ENCODE results near the gene GPSM3.
"Not testable (repeated sequence)": the region's sequence is repeated elsewhere in the genome, so short reads cannot be mapped to it uniquely, and the experiment has no call there.

Gene GPSM3

DNA sequence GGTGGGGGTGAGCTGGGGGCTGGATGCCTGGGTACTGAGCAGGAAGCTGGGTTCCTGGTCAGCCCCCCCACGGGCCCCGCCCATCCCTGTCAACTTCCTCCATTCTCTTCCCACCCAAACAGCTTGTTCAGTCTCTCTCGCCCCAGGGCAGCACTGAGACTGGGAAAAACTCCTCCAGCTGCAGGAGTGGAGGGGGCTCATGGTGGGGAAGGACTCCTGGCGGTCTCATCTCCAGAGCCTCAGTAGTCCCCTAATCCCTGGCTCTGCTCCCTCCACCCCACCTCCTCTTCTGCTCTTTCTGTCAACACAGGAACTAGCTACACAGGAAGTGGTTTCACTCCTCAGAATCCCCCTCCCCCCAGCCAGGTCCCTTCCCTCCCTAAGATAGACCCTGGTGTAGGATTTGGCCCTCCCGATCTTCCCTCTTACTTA lies at the start of gene GPSM3:
Gene GPSM3, minus strand, starts transcription at position 36 of the 432 bp plus-strand sequence. CDS start 130 bp downstream, outside the sequence.
- no peak for DNase-seq (ENCODE audit: low read depth)

- DNase-seq (ENCODE audit: low read depth): no peak
These were observed 48.2 kb upstream of the GPSM3 start for GRCh38 chr6:32240686-32241085.

DNA sequence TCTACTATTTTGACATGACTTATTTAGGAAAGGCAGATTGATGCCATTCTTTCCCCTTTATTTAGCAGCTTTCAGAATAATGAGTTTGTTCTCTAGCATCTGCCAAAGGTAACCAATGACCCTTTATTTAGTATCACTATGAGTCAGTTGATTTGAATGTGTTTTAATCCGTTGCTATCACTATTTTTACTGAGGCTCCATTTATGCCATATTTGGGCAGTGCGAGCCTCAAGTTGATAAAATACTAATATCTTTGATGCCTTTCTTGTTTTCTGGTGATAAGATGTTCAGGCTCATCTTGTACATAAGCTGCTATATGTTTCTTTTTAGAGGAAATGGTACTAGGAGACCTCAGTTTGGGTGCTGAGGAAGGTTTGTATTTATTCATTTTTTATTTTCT lies 47.0 kb upstream of the GPSM3 start:
- no peak for DNase-seq (ENCODE audit: low read depth)

DNA sequence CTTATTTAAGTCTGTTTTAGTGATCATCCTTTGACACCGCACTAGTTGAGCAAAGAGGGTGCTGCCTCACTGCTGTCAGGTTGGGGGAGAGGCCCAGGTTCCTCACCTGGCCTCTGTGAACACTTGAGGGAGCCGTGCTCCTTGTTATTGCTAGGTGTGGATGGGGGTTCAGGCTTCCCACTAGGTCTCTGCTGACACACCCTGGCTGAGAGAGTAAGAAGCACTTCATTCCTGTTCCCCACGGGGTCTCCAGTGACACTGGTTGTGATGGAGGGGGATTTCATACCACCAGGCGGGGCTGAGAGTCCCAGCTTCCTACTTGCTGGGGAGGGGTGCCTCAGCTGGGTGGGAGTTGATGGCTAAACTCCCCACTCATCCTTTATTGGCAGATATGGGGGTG lies 42.5 kb upstream of the GPSM3 start:
- no peak for DNase-seq (ENCODE audit: low read depth)

- DNase-seq (ENCODE audit: low read depth): no peak
These were observed 34.0 kb upstream of the GPSM3 start for GRCh38 chr6:32226434-32226833.

DNA sequence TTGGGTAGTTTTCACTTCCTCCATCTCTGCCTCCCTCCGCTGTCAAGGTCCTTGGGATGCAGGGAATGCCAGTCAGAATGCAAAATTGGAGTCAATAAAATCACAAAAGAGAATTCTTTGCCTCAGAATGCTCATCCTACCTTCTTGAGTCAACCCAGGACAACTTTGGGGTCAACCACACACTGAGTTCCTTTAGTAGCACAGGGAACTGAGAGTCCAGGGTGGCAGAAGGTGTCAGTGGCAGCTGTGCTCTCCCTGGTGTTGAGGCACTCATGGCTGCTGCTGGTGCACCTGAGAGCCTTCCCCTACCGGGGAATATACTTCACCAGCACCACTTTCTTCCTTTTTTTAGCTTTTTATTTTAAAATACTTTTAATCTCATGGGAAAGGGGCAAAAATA lies 32.3 kb upstream of the GPSM3 start:
- no peak for DNase-seq (ENCODE audit: low read depth)

- no peak for DNase-seq (ENCODE audit: low read depth)
These were observed 31.1 kb upstream of the GPSM3 start, which contains the start of gene NOTCH4 for GRCh38 chr6:32223258-32224235. Gene NOTCH4 (minus strand): TSS chr6:32224067. CDS start chr6:32223928, 139 bp downstream.

- DNase-seq (ENCODE audit: low read depth): no peak
These were observed 30.1 kb upstream of the GPSM3 start for GRCh38 chr6:32222333-32223230.

- DNase-seq (ENCODE audit: low read depth): no peak
These were observed 27.6 kb upstream of the GPSM3 start for GRCh38 chr6:32220021-32220420.

DNA sequence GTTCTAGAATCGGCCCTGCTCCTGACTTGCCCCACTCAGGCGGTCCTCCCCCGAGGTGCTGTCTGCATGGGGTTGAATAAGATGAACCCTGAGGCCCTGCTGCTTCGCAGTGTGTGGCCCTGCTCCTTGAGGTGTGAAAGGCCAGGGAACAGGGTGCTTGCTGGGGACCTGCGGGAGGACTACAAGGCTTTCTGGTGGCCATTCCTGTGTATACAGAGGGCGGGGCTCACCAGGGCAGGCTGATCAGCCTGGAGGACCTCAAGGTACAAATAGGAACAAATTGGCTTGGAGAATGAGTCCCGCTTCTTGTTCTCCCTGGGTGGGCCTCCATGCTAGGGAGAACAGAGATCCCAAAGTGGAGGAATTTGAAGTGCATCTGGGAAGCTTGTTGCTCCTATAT lies 25.7 kb upstream of the GPSM3 start:
- DNase-seq (ENCODE audit: low read depth): no peak

DNA sequence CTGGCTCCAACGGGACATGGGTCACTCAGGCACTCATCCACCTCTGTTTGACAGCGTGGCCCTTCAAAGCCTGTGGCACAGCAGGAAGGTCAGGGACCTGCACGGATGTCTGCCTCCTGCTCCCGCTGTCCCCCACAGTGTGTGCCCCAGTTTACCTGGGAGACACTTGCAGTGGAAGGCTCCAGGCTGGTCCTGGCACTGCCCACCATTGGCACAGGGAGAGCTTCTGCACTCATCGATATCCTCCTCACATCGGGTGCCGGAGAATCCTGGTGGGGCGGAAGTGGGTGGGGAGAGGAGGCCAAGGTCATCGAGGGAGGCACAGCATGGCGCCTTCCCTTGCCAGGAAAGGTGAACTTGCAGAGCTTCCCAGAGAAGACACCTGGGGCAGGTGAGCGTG lies 24.6 kb upstream of the GPSM3 start:
- DNase-seq (ENCODE audit: low read depth): no peak

DNA sequence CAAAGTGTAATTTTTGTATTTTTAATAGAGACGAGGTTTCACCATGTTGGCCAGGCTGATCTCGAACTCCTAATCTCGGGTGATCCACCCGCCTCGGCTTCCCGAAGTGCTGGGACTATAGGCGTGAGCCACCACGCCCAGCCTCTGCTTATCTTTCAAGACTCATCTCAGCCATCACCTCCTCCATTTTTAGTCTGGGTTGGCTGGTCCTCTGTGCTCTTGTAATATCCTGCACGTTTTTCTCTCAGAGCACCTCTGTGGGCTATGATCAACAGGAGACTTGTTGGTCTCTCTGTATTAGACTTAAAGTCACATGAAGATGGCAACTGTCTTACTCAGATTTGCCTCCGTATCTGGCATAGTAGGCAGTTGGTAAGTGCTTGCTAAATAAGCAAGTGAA lies 23.8 kb upstream of the GPSM3 start:
- no peak for DNase-seq (ENCODE audit: low read depth)

GRCh38 chr6:32215617-32216016 lies 23.2 kb upstream of the GPSM3 start:
- no peak for DNase-seq (ENCODE audit: low read depth)

- DNase-seq (ENCODE audit: low read depth): no peak
These were observed 21.7 kb upstream of the GPSM3 start for GRCh38 chr6:32214126-32214525.

DNA sequence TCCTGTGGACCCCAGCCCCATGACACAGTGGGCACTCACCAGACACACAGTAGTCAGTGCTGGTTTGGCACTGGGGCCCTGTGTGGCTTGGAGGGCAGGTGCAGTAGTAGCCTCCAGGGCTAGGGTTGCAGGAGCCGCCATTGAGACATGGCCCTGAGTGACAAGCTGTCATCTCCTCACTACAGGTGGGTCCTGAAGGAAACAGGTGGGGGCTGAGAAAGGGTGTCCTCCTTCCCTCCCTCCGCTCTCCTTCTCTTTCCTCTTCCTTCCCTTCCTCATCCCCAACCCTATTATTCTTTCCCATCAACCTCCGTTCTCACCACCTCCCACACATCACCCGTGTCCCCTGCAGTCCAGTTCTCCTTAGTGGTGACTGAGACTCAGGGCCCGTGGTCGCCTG lies 21.2 kb upstream of the GPSM3 start:
- DNase-seq (ENCODE audit: low read depth): no peak

- no peak for DNase-seq (ENCODE audit: low read depth)
These were observed 19.8 kb upstream of the GPSM3 start for GRCh38 chr6:32212076-32212760.

GRCh38 chr6:32211432-32211831 lies 19.0 kb upstream of the GPSM3 start:
- DNase-seq (ENCODE audit: low read depth): not testable (repeated sequence)

GRCh38 chr6:32210191-32210601 lies 17.8 kb upstream of the GPSM3 start:
- no peak for DNase-seq (ENCODE audit: low read depth)

GRCh38 chr6:32208996-32209395 lies 16.6 kb upstream of the GPSM3 start:
- no peak for DNase-seq (ENCODE audit: low read depth)

- DNase-seq (ENCODE audit: low read depth): no peak
These were observed 11.8 kb upstream of the GPSM3 start for GRCh38 chr6:32204268-32204715.

DNA sequence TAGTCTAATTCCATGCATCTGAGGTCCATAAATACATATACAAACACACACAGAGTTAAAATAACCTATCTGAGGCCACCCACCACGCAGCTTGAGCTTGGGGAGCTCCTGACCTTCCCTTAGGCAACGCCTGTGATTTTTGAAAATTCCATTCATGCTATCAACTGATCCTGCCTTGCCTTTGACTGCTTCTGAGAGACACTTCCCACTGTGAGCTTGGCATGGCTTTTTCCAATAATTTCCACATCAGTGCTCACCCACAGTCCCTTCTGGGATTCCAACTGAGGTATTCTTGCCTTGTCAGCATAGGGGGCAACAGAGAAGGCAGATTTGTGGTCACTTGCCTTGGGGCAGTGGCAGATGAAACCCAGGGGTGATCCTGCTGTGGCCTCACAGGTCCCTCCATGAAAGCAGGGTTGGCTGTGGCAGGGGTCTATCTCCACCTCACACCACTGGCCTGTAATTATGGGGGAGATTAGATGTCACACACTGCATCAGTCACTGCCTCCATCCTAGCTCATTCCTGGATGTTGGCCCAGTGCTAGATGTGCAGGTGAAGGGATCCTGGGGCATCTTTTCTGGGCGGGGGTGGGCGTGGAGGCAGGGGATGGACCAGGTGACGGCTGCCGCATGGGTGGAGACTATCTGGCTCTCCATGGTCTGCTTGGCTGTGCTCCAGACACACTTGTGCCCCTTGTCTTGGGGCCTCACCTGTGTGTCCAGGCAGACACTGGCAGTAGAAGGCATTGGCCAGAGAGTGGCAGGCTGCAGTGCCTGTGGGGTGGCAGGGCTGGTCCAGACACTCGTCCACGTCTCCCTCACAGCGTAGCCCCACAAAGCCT lies 11.2 kb upstream of the GPSM3 start:
- no peak for DNase-seq (ENCODE audit: low read depth)
